NCI-H1694 (cell line): ENCODE data around the gene TM2D3.

ENCODE experiments used
- DNase-seq: peaks from one replicate; lab custom pipeline; 2025; lab: John Stamatoyannopoulos, UW

The TM2D3 gene

DNA sequence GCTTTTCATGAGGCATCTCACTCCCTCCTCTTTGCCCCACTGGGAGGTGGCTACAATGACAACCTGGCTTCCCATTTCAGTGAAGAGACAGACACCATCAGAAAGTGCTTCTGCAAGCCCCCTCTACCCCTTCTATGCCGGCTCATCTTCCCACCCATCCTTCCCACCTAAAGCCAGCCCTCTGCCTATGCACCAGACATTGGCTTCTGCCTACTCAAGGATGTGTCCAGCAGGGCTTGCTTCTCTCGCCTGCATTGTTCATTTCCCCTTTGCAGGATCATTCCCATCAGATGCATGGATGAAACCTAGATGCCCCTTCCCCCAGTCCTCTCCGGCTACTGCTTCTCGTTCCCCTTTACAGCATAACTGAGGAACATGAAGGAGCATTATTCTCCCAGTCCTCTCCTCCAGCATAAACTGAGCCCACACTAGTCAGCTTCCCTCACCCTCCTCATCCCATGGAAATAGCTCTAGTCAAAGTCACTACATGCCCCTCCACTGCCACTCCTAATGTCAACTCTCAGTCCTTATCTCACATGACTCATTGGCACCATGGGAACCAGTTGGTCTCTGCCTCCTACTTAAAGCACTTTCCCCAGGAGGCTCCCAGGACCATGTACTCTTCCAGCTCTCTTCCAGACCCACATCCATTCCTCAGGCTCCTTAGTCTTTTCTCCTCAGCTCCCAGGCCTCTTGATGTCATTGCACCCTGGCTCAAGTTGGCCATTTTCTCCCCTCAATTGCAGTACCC, 47.9 kb downstream of the TM2D3 start:
- no peak for DNase-seq

DNA sequence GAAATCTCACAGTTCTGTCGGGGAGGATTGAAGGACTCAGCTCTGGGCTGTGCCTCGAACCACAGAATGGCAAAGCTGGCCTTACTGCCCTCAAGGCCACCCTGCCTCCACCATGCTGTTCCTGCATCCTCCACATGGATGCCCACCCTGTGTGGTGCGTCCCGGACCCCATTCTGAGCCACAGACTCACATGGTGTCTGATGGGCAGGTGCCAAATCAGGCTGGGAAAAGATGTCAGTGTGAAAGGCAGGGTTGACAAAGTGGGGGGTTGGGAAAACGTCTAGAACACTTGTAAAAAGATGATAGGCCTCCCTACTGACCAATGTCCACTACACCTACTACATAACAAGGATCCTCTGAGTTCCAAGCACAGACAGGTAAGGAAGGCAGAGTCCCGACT, 49.4 kb downstream of the TM2D3 start:
- no peak for DNase-seq

DNA sequence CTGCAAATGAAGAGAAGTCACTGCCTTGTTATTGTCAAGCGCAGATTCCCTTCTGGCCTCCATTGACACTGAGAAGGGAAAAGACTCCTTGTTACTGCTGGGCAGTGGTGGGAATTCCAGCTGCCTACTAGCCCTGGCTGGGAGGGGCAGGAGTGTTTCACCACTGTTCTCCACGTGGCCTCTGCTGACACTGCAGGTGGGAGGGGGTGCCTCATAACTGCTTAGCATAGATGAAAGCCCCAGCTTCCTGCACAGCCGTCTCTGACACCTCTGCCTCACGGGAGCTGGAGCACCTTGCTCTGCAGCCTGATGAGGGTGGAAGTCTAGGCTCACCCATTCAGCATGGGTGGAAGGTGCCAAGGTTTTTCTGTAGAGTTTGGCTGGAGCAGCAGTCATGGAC, 52.1 kb downstream of the TM2D3 start:
- DNase-seq, result no peak

GRCh38 chr15:101599091-101599490, 53.1 kb downstream of the TM2D3 start:
- DNase-seq, result no peak

- no peak for DNase-seq
Measured at GRCh38 chr15:101597360-101597928, 54.7 kb downstream of the TM2D3 start.

- DNase-seq, result no peak
Measured at GRCh38 chr15:101596633-101597032, 55.5 kb downstream of the TM2D3 start.
